ENCODE data around the gene PAFAH1B2.

PAFAH1B2 gene

GRCh38 chr11:117222991-117223740 lies 79.1 kb downstream of the PAFAH1B2 start:
- no peak for DNase-seq

- DNase-seq: no peak
Measured at GRCh38 chr11:117223741-117224689, 79.9 kb downstream of the PAFAH1B2 start.

GRCh38 chr11:117225553-117226170 lies 81.6 kb downstream of the PAFAH1B2 start:
- DNase-seq: no peak

All from activated gamma-delta T cell (primary cell).